LHCN-M2 (cell line): ENCODE measurements around the gene ZBTB32. TPM values are rescaled to one million over a fixed set of nuclear protein-coding genes. Genes with fewer than 3 reads are reported as not detected.
"Not testable (repeated sequence)": the region's sequence is repeated elsewhere in the genome, so short reads cannot be mapped to it uniquely, and the experiment has no call there.

Source experiments
- DNase-seq: peaks from one replicate; pipeline ENCODE4 v3.0.0-alpha.2; 2012; ENCODE audit warnings: low read depth
- polyA plus RNA-seq: library from polyadenylated mRNA; unstranded; fragments of >200 nt; gene quantifications from one replicate; pipeline ENCODE4 v1.2.1, GENCODE V29; 2012; ENCODE audit warnings: missing spikeins
- total RNA-seq: library from RNA; depleted of rRNA; stranded (reverse); fragments of >200 nt; gene quantifications from 2 replicates; pipeline ENCODE4 v1.2.3, GENCODE V29; 2014; rRNA removed

The ZBTB32 gene, protein sequence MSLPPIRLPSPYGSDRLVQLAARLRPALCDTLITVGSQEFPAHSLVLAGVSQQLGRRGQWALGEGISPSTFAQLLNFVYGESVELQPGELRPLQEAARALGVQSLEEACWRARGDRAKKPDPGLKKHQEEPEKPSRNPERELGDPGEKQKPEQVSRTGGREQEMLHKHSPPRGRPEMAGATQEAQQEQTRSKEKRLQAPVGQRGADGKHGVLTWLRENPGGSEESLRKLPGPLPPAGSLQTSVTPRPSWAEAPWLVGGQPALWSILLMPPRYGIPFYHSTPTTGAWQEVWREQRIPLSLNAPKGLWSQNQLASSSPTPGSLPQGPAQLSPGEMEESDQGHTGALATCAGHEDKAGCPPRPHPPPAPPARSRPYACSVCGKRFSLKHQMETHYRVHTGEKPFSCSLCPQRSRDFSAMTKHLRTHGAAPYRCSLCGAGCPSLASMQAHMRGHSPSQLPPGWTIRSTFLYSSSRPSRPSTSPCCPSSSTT
- total RNA-seq: not detected in 2 replicates
- polyA plus RNA-seq: 0.17 TPM

- DNase-seq: peak; percentile 40
Observed at GRCh38 chr19:35704218-35704617, at the start of gene ZBTB32. TSS of gene ZBTB32 (plus strand) at chr19:35704558. CDS start at chr19:35714627, 10,069 bp downstream.

DNA sequence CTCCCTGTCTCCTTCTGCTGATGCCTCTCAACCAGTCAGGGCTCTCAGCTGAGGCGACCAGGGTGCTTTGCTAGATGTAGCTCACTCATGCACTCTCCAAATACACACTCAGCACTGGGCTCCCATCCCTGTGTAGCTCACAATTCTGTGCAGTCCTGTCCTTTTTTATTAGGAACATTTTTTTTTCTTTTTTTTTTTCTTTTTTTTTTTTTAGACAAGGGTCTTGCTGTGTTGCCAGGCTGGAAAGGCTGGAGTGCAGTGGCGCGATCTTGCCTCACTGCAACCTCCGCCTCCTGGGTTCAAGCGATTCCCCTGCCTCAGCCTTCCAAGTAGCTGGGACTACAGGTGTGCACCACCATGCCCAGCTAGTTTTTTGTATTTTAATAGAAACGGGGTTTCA, 49.5 kb upstream of the ZBTB32 start:
- not testable (repeated sequence) for DNase-seq

- DNase-seq: no peak
Observed at GRCh38 chr19:35655600-35655999, 48.8 kb upstream of the ZBTB32 start.

- no peak for DNase-seq
Observed at GRCh38 chr19:35656700-35657099, 47.7 kb upstream of the ZBTB32 start.

- DNase-seq: peak; percentile 8
Observed at GRCh38 chr19:35657904-35658700, 46.3 kb upstream of the ZBTB32 start.

GRCh38 chr19:35661995-35662340, 42.4 kb upstream of the ZBTB32 start:
- DNase-seq: no peak

DNA sequence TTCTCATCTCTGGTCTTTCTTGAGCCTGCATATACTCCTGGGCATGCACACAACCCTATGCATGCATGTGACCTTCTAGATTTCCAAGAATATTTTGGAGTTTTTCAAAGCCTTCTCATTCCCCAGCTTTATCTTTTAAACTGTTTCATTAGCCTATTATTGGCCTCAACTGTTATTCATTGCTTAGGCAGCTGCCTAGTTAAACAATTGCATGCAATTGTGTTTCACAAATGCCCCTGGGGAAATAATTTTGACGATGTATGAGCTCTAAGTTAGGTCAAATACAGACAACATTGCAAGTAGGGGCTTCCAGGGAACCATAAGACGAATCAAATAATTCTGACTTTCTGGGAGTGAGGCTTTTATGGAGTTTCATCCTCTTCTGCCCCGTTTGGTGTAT, 40.4 kb upstream of the ZBTB32 start:
- no peak for DNase-seq

- DNase-seq: no peak
Observed at GRCh38 chr19:35665157-35665556, 39.2 kb upstream of the ZBTB32 start.

DNA sequence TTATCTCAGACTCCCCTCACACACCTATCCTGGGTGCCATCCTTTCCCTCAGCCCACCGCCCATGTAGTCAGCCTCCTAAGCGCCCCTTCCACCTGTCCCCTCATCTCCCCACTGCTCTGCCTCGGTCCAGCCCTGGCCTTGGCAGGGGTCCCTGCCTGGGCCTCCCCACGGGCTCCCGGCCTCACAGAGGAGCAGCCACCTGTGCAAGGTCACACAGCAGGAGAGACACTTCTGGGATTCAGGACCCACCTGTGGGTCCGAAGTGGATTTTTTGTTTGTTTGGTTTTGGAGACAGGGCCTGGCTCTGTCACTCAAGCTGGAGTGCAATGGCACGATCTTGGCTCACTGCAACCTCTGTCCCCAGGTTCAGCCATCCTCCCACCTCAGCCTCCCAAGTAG, 38.8 kb upstream of the ZBTB32 start:
- DNase-seq: no peak

- no peak for DNase-seq
Observed at GRCh38 chr19:35666251-35666913, 38.0 kb upstream of the ZBTB32 start, which contains the start of gene UPK1A. TSS of gene UPK1A (plus strand) at chr19:35666517. CDS start at chr19:35666813, 296 bp downstream.

DNA sequence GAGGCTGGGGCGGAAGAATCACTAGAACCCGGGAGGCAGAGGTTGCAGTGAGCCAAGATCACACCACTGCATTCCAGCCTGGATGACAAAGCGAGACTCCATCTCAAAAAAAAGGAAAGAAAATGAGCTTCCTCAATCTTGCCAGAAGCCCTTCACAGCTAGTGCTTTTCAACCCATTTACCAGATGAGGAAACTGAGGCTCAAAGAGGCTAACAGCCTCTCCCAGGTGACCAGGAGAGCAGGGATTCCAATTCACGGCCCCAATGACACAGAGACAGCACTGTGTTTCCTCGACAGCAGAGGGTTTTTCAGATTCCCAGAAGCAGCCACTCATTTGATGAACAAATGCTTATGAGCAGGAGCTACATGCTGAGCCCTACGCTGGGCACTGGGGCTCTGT, 34.8 kb upstream of the ZBTB32 start:
- no peak for DNase-seq

GRCh38 chr19:35669974-35670373, 34.4 kb upstream of the ZBTB32 start:
- DNase-seq: no peak

GRCh38 chr19:35670686-35671085, 33.7 kb upstream of the ZBTB32 start:
- DNase-seq: no peak

- no peak for DNase-seq
Observed at GRCh38 chr19:35671818-35672217, 32.5 kb upstream of the ZBTB32 start.

- DNase-seq: peak; percentile 46
Observed at GRCh38 chr19:35673121-35673804, 31.1 kb upstream of the ZBTB32 start.

GRCh38 chr19:35675589-35676140, 28.7 kb upstream of the ZBTB32 start:
- no peak for DNase-seq

DNA sequence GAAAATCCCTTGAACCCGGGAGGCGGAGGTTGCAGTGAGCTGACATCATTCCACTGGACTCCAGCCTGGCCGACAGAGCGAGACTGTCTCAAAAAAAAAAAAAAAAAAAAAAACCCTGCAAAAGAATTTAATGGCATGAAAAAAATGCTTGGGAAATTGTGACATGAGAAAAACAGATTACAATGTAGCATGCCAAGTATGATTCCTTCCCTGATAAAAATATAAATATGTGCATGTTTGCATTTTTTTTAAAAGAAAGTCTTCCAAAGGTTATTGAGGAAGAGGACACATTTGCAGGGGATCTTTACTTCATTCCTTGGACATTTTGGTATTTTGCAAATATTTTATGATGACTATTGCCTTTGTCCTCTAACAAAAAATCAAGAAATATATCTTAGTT, 14.5 kb upstream of the ZBTB32 start:
- DNase-seq: no peak

- DNase-seq: not testable (repeated sequence)
Observed at GRCh38 chr19:35691106-35691505, 13.3 kb upstream of the ZBTB32 start.

GRCh38 chr19:35692010-35692409, 12.3 kb upstream of the ZBTB32 start:
- no peak for DNase-seq

DNA sequence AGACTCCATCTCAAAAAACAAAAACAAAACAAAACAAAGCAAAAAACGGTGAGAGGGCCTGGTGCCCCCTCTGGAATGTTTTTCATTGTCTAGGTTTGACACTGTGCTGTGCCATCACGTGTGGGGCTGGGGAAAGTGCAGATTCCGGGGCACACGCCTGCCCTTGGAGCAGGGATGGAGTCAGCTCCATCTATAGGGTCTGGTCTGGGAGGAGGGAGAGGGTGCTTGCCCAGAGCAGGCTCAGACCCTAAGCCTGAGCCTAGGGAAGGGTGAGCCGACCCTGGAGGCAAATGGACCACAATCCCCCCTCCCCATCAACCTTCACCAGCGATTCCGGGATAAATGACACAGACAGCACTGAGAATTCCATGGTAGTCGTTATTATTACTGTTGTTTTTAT, 10.9 kb upstream of the ZBTB32 start:
- no peak for DNase-seq
